HG03097 (cell line): ENCODE results near the gene TSC22D4.
"Not testable (repeated sequence)": the region's sequence is repeated elsewhere in the genome, so short reads cannot be mapped to it uniquely, and the experiment has no call there.

ENCODE experiments used
- ATAC-seq: cut with Tn5 transposase; IDR thresholded peaks from one replicate; pipeline ENCODE4 v1.9.1; 2021; ENCODE audit not compliant: unreplicated experiment, low FRiP score

The TSC22D4 gene

DNA sequence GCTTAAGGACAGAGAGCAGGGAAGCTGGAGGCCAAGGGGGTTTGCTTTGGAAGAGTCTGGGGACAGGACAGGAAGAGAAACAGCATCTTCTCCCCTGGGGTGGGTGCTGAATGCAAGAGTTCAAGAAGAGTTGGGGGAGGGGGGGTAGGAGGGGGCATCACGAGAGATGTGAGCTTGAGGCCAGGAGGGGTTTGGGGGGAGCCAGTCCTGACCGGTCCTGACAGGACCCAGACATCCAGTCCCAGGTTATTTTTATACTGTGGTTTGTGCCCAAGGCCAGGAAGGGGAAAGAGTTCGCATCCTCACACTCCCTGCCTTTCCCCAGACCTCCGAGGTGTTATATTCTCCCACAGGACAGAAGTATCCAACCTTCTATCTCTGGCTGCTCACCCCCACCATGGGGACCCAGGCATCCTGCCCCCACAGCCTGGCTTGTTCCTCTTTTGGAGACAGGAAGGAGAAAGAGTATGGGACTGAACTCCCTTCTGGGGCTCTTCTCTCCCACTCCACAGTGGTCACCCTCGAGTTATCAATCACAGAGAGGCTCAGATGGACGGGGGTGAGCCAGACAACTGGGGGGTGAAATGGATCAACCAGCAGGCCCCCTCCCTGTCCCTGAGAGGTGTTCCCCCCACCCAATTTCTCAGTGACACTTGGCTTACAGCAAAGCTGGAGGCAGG lies 2.8 kb downstream of the TSC22D4 start:
- ATAC-seq = no peak

GRCh38 chr7:100475549-100475948 lies 3.5 kb downstream of the TSC22D4 start:
- ATAC-seq = no peak

GRCh38 chr7:100472854-100473499 lies 6.0 kb downstream of the TSC22D4 start:
- no peak for ATAC-seq

DNA sequence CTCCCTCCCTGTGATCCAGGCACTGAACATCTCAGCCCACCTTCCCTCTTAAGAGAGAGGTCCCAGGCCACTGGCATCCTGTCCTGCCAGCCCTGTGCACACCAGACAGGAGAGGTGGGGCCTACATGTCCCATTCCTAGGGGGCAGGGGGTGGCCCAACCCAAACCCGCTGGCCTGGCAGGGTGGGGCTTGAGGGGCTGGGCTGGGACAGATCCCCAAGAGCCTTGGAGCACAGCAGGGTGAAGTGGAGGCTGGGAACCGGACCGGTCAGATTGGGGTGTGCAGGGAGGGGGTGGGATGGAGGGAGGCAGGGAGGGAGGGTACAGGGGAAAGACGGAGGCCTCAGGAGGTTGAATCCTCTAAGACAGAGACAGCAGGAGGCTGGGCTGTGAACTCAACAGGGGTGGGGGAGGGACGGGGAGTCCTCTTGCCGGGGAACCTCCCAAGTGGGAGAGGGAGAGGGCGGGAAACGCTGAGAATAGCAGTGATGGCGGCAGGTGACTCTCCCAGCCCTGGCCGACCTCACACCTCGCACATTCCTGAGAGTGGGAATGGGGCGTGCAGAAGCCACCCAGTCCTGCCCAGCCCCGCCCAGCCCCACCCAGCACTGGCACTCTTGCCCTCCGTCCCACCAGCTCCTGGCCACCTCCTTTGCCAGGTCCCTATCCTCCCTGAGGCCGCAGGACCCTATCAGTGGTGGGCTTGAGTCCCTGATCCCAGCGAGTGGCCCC lies 6.7 kb downstream of the TSC22D4 start:
- ATAC-seq = no peak

- no peak for ATAC-seq
Measured at GRCh38 chr7:100471021-100471420, 8.0 kb downstream of the TSC22D4 start.

DNA sequence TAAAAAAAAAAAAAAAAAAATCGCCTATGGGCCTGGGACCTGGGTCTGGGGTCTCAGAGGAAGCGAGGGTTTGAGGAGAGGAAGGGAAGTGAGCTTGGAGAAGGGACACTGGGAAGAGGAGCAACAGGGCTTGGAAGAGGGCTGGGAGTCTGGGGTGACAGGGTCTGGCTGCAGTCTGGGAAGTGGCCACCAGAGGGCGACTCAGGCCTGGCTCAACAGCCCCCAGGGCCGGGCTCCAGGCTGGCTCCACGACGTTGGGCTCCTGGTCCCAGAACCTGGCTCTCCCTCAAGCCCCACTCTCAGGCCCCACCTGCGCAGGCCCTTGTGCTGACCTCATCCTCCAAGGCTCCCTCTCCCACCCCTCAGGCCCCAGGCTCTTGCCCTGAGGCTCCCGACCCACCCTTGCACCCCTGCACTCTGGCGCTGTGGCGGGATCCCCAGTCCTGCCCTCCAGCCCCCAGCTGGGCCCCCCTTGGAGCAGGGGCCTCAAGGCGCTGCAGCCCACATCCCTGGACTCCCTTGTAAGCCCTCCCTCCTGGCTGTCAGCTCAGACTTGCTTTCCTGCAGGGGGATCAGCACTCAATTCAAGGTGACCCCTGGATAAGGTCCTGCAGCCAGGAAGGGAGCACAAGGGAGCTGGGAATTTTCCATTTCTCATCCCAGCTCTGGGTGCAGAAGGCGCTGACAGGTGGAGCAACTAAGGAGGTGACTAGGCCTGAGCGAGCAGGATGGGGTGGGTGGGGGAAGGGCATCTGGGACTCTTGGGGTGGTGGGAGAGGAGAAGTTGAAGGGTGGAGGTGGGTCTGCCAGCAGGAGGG lies 9.6 kb downstream of the TSC22D4 start:
- ATAC-seq = no peak

- ATAC-seq = no peak
Measured at GRCh38 chr7:100467638-100468373, 11.2 kb downstream of the TSC22D4 start.

- ATAC-seq = no peak
Measured at GRCh38 chr7:100466653-100467605, 12.1 kb downstream of the TSC22D4 start.

DNA sequence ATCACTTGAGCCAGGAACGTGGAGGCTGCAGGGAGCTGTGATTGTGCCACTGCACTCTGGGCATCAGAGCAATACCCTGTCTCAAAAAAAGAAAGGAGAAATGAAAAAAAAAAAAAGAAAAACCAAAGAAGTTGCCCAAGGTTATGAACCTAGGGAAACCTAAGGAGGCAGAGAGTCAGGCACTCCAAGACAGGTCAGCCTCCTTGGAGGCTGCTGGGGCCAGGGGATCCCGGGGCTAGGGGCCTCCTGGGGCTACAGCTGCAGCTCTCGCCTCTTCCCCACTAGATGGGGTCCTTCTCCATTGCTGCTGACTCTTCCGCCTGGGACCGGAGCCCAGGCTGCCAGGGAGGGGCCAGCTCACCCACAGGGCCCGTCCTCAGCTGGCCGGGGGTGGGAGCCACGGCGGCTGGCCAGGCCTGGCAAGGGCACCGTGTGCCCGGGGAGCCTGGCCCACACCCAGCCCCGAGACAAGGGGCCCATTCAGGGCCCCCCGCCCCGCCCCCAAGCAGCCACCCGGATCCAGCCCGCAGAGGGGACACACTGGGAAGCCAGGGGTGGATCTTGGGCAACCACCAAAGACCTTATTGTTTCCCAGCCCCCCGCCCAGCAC lies 13.2 kb downstream of the TSC22D4 start:
- no peak for ATAC-seq

DNA sequence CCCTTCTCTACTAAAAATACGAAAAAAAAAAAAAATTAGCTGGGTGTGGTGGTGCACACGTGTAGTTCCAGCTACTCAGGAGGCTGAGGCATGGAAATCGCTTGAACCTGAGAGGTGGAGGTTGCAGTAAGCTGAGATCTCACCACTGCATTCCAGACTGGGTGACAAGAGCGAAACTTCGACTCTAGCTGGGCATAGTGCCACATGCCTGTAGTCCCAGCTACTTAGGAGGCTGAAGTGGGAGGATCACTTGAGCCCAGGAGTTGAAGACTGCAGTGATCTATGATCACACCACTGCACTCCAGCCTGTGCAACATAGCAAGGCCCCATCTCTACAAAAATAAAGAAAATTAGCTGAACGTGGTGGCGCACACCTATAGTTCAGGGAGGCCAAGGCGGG lies 13.7 kb downstream of the TSC22D4 start:
- ATAC-seq = no peak

DNA sequence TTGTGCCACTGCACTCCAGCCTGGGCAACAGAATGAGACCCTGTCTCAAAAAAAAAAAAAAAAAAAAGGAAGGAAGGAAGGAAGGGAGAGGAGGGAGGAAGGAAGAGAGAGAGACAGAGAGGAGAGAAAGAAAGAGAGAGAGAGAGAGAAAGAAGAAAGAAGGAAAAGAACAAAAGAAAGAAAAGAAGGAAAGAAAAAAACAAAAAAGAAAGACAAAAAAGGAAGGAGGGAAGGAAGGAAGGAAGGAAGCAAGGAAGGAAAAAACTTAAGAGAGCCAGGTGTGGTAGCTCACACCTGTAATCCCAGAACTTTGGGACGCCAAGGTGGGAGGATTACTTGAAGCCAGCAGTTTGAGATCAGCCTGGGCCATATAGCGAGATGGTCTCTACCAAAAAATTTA lies 14.2 kb downstream of the TSC22D4 start:
- no peak for ATAC-seq

DNA sequence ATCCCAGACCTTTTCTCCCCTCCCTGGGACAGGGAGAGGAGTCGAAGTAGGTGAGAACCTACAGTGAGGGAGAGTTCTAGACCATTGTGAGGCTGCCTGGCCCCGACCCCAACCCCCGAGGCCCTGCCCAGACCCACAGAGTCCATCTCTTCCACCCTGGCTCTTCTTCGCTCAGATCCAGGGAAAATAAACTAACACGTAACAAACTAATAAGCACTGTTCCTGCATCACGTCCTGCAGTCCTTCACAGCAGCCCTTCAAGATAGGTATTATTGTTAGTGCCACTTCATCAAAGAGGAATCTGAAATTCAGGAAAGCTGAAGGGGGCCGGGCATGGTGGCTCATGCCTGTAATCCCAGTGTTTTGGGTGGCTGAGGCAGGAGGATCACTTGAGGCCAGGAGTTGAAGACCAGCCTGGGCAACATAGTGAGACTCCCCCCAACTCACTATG lies 14.8 kb downstream of the TSC22D4 start, which contains the start of gene SPACDR:
Gene SPACDR (minus strand): TSS at position 51 of the 451 bp plus-strand sequence. CDS start 235 bp downstream, outside the sequence.
- no peak for ATAC-seq

DNA sequence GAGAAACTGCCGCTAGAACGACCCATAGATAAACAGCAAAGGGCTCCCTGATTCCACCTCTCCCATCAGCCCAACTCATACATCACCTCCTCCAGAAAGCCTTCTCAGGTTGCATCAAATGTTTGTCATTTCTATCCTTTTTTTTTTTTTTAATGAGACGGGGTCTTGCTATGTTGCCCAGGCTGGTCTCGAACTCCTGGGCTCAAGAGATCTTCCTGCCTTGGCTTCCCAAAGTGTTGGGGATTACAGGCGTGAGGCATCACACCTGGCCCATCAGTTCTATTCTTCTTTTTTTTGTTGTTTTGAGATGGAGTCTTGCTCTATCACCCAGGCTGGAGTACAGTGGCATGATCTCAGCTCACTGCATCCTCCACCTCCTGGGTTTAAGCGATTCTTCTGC lies 22.0 kb downstream of the TSC22D4 start:
- no peak for ATAC-seq

GRCh38 chr7:100456562-100456961 lies 22.5 kb downstream of the TSC22D4 start:
- ATAC-seq = no peak

DNA sequence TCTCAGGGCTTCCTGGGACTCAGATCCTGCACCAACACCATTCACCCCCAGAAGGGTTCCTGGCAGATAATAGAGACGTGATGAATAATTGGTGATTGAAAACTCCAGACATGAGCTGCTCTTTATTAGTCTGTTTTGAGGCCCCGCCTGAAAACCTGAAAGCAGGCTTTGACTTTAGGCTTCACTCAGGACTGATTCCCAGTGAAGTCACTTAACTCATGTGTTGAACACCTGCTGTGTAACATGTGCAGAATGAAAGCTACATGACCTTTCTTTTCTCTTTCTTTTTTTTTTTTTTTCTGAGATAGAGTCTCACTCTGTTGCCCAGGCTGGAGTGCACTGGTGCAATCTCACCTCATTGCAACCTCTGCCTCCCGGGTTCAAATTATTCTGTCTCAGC lies 23.8 kb downstream of the TSC22D4 start:
- ATAC-seq = no peak

GRCh38 chr7:100453854-100454253 lies 25.2 kb downstream of the TSC22D4 start:
- not testable (repeated sequence) for ATAC-seq

- ATAC-seq = no peak
Measured at GRCh38 chr7:100452513-100452912, 26.5 kb downstream of the TSC22D4 start.

DNA sequence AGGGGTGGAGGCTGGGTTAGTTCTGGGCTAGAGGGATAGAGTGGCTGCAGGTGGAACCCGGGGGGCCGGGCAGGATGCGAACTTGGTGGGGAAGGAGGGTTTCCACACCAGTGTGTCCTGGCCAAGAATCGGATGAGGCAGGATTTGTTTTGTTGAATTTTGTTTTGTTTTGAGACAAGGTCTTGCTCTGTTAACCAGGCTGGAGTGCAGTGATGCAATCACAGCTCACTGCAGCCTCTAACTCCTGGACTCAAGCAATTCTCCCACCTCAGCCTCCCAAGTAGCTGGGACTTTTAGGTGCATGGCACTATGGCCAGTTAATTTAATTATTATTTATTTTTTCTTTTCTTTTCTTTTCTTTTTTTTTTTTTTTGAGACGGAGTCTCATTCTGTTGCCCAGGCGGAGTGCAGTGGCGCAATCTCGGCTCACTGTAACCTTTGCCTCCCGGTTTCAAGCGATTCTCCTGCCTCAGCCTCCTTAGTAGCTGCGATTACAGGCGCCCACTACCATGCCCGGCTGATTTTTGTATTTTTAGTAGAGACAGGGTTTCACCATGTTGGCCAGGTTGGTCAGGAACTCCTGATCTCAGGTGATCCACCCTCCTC lies 29.7 kb downstream of the TSC22D4 start:
- ATAC-seq = no peak
